NCI-H774 (cell line): ENCODE results near the gene OXLD1.
"Not testable (repeated sequence)": the region's sequence is repeated elsewhere in the genome, so short reads cannot be mapped to it uniquely, and the experiment has no call there.

Experiments used
- DNase-seq: peaks from one replicate; lab custom pipeline; 2025; lab: John Stamatoyannopoulos, UW

The OXLD1 gene

GRCh38 chr17:81682565-81683207 is 16.3 kb upstream of the OXLD1 start:
- no peak for DNase-seq

GRCh38 chr17:81681672-81682071 is 15.3 kb upstream of the OXLD1 start:
- no peak for DNase-seq

DNA sequence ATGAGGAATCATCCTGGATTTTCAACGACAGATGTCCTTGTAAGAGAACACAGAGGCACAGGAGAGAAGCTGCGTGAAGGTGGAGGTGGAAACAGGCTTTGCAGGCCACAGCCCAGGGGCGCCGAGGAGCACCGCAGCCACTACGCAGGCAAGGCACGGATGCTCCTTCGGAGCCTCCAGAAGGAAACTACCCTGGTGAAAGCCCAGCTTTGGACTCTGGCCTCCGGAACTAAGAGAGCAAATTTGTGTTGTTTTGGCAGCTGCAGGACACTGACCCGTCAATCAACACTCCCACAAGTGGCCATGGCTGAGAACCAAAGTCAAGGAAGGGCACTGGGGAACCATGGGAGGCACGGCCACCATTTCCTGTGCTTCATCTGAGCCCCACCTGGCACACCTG is 13.7 kb upstream of the OXLD1 start:
- no peak for DNase-seq

DNA sequence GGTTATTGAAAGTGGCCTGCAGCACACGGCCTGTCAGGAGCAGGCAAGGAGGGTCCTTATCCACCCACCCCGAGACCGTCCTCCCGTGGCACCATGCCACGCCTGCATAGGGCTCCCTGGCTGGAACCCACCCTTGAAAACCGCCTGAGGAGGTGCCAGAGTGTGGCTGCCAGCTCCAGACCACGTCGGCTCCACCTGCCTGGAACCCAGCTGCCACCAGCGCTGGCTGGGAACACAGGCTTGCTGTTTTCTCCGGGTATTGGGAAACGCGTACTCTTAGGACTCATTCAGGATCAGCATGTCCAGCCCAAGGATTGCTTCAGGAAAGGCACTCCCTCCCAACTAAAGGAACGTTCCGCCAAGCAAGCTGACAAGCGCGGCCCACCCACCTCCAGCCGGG is 10.5 kb upstream of the OXLD1 start:
- DNase-seq: no peak

GRCh38 chr17:81675515-81676221 is 9.3 kb upstream of the OXLD1 start:
- not testable (repeated sequence) for DNase-seq

- DNase-seq: no peak
Measured at GRCh38 chr17:81673561-81674258, 7.3 kb upstream of the OXLD1 start.

DNA sequence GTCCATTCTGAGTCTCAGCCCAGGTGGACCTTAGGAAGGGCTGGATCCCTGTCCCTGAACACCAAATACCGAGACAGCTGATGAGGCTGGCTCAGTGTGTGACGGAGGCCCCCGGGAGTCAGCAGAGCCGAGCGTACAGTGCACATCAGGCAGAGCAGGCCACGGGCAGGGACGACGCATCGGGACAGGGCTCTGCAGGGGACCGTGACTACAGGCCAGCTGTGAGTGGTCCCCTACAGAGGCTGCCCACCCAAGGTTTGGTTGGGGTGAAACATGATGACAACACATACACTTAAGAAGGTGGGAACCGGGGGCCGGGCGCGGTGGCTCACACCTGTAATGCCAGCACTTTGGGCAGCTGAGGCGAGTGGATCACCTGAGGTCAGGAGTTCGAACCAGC is 6.5 kb upstream of the OXLD1 start:
- no peak for DNase-seq

DNA sequence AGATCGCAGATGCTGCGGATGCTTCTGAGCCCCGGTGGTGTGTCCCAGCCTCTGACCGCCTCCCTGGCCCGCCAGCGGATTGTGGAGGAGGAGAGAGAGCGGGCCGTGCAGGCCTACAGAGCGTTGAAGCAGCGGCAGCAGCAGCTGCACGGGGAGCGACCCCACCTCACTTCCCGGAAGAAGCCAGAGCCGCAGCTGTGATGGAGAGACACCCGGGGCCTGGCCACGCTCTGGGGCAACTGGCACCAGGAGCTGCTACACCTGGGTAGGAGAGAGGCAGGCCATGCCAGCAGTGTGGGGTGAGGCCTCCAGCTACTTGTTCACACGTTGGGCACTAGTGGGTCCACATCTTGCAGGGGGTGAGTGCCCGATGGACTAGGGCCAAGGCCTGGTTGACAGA is 6.1 kb upstream of the OXLD1 start:
- DNase-seq: no peak

GRCh38 chr17:81667754-81668153 is 1.3 kb upstream of the OXLD1 start:
- no peak for DNase-seq

DNA sequence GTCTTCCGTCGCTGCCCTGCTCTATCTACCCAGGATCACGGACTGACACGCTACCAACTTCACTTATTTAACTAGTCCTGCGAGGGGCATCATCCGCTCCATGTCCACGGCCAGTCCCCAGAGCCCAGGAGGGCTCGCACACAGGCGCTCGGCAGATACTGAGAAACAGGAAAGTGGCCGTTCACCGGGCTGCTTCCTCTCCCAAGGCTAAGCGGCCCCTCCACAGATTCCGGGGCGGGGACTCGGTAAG is 388 bp downstream of the OXLD1 start:
- no peak for DNase-seq

GRCh38 chr17:81665205-81666091 is 957 bp downstream of the OXLD1 start:
- DNase-seq: no peak

DNA sequence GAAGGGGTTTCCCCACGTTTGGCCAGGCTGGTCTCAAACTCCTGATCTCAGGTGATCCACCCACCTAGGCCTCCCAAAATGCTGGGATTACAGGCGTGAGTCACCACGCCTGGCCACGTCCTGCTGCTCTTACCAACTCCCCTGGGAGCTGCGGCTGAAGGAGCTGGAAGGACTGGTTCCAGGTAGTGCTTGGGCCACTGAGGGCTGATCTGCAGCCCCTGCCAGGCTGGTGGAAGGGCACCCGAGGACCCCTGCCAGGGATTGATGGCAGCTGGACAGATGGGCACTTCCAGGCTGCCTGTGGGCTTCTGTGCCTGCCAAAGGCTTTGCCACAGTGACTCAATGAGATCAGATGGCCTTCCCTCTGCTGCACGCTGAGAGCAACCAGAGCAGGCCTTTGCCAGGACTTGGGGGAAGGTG is 2.3 kb downstream of the OXLD1 start:
- DNase-seq: no peak

DNA sequence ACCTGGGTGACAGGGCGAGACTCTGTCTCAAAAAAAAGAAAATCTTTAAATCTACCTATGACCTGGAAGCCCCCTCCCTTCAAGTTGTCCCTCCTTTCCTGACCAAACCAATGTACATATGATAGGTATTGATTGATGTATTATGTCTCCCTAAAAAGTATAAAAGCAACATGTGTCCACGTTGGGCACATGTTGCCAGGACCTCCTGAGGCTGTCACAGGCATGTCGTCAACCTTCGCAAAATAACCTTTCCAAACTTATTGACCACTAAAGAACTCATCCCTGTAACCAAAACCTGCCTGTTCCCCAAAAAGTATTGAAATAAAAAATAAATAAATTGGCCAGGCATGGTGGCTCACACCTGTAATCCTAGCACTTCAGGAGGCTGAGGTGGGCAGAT is 4.4 kb downstream of the OXLD1 start:
- no peak for DNase-seq

- DNase-seq: no peak
Measured at GRCh38 chr17:81660441-81660840, 6.0 kb downstream of the OXLD1 start.

DNA sequence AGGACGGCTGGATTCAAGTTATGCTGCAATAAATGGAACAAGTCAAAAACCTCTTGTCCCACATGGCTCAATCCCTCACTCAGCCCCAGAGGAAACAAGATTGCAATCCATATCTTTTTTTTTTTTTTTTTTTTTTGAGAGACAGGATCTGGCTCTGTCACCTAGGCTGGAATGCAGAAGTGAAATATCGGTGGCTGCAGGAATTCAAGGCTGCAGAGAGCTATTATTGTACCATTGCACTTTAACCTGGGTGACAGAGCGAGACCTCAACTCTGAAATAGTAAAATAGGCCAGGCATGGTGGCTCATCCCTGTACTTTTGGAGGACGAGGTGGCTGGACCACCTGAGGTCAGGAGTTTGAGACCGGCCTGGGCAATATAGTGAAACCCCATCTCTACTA is 7.4 kb downstream of the OXLD1 start:
- DNase-seq: no peak

GRCh38 chr17:81656835-81657234 is 9.6 kb downstream of the OXLD1 start:
- DNase-seq: no peak

- DNase-seq: no peak
Measured at GRCh38 chr17:81656118-81656743, 10.2 kb downstream of the OXLD1 start, which contains the start of gene PDE6G. TSS of gene PDE6G (minus strand) at chr17:81656542. CDS start at chr17:81653305, 3,237 bp downstream.

- no peak for DNase-seq
Measured at GRCh38 chr17:81655378-81656117, 10.9 kb downstream of the OXLD1 start.

DNA sequence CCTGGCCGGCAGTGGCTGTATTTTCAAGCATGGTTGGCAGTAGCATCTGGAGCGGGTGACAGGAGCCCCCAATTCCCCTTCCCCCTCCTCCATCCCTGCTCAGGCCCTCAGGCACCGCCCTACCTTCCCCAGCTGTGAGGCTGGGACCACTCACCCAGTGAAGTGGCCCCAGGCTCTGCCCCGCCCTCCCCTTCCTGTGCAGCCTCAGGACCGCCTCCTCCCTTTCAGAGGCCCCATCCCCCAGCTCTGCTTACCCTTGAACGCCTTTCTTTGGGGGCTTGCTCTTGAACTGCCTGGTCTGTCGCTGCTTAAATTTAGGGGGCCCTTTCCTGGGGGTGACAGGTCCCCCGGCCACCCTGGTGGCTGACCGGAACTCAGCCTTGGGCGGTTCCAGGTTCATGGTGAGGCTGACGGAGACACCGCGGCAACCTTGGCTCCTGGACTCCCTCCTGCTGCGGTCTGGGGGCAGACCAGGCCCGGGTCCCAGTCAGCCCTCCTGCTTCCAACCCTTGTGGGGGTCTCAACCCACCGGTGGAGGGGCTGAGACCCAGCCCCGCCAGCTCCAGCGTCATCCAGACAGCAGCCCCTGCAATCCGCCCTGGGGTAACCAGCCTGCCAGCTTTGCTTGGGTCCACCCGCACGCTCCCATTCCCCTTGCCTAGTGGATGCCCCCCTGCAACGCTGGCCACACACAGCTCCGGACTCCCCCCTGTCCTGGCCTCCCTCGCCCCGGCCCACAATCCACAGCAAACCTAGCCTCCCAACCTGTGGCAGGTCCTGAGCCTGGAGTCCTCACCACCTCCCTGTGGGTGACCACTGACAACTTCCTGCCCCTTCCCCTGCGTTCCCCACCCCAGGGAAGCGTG is 13.3 kb downstream of the OXLD1 start:
- no peak for DNase-seq

- DNase-seq: no peak
Measured at GRCh38 chr17:81651692-81652091, 14.7 kb downstream of the OXLD1 start.
